Astrocyte of the cerebellum (primary cell): ENCODE results near the gene SULT2B1.

Source experiments
- DNase-seq: peaks from one replicate; pipeline ENCODE4 v3.0.0-alpha.2; 2011; ENCODE audit warnings: low read depth
- H3K4me3 ChIP-seq: 2 replicates; pipeline ENCODE4 v1.5.1; 2011; ENCODE audit warnings: mild to moderate bottlenecking, low read depth, low read length, moderate library complexity
- in situ Hi-C: cut with HindIII; loops from 2 replicates; pipeline ENCODE4 v1.10.0; 2017; ENCODE audit warnings: low sequenced_read_pairs
- TF ChIP-seq, protein P1 (sequence below): IDR thresholded peaks from 2 replicates; pipeline ENCODE4 v1.5.1; 2012; ENCODE audit warnings: low read length, low read depth, moderate library complexity, mild to moderate bottlenecking; ENCODE audit errors: missing control alignments

Gene SULT2B1

DNA sequence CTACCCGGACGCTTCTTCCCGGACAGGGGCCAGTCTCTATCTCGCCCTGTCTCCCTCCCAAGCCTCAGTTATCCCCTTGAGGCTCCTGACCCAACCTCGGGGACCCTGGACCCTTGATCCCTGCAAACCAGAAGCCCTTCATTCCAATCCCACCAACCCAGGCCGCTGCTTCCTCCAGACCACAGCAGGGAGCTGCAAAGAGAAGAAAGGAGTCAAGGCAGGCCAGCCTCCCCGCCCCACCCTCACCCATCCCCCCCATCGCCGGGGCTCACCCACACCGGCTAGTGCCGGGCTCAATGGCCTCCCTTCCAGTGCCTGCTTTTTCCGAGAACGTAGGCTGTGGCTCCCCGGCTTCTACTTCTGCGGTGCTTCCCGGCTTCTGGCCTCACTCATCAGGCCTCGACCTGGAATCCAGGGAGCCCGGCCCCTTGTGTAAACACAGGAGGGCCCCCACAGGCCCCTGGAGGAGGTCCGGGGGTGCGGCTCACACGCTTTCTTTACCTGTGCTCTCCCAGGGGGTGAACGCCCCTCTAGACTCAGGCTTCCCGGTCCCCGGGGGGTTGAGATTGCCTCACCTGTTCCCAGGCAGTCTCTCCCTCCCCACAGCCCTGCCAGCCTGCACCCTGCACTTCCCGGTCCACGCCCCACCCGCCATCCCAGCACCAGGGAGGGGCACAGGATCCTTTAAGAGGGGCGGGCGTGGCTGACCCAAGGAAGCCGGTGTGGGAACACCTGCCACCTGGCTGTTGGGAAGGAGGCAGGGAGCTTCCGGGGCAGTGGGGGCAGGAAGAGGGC is 62.7 kb downstream of the SULT2B1 start, which contains the start of gene FAM83E:
TSS of gene FAM83E (minus strand) at position 641 of the 795 bp plus-strand sequence. CDS start 1,704 bp downstream, outside the sequence.
- TF ChIP-seq, protein P1, sequence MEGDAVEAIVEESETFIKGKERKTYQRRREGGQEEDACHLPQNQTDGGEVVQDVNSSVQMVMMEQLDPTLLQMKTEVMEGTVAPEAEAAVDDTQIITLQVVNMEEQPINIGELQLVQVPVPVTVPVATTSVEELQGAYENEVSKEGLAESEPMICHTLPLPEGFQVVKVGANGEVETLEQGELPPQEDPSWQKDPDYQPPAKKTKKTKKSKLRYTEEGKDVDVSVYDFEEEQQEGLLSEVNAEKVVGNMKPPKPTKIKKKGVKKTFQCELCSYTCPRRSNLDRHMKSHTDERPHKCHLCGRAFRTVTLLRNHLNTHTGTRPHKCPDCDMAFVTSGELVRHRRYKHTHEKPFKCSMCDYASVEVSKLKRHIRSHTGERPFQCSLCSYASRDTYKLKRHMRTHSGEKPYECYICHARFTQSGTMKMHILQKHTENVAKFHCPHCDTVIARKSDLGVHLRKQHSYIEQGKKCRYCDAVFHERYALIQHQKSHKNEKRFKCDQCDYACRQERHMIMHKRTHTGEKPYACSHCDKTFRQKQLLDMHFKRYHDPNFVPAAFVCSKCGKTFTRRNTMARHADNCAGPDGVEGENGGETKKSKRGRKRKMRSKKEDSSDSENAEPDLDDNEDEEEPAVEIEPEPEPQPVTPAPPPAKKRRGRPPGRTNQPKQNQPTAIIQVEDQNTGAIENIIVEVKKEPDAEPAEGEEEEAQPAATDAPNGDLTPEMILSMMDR, result no peak
- no peak for DNase-seq
- H3K4me3 ChIP-seq, result no peak within 1 kb of the TSS
- in situ Hi-C loops, result no loop called here

DNA sequence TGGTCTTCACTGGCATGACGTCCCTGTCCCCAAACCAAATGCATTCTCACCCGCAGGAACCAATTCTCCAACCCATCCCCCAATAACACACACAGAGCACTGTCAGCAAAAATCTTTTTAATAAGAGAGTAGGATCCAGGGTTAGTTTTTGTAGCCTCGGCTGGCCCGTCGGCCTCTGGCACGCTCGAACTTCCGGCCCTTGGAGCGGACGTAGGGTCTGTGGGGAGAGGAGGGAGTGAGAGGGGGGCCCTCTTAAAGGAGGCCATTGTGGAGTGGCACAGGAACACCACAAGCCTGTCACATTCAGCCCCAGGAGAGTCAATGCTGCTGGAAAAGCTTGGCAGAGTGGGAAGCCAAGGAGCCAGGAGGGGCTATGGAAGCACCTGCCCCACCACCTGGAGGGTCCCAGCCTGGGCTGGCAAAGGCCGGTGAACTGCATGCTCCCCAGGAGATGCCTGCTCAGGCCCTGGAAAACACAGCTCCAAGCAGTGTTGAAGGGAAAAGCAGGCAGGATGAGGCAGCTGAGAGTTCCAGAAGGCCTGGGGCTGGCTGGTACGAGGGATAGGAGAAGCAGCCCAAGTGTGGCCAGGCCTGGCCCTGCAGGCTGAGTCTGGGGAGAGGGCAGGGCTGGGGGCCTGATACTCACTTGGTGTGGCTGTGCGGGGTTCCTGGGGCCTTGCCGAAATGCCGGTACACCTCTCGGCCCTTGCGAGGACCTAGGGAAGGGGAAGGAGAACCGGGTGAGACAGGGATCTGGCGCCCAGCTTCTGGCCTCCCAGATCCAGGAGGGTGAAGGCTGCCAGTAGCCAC is 63.5 kb downstream of the SULT2B1 start:
- TF ChIP-seq, protein P1, result no peak
- in situ Hi-C loops, result no loop called here

DNA sequence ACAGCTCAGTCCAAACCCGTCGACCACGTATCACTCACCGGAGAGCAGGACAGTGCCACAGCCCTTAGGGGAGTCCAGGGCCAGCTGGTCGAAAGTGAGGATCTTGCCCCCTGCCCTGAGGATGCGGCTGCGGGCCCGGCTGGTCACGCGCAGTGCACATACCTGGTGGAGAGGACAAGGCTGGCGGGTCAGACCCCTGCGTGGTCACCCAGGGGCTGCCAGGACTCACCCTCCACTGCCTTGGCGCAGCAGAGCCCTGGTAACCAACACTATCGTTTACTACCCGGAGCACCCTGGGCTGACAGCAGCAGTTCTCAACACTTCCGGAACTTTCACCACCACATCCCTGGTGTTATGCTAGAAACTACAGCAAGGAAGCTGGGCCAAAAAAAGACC is 64.1 kb downstream of the SULT2B1 start:
- in situ Hi-C loops, result no loop called here
- H3K4me3 ChIP-seq, result no peak overlapping the region
- no peak for DNase-seq
- TF ChIP-seq, protein P1, result no peak

More for the DNA sequence above, 63.5 kb downstream of the SULT2B1 start:
- H3K4me3 ChIP-seq, result no peak overlapping the region
- no peak for DNase-seq

DNA sequence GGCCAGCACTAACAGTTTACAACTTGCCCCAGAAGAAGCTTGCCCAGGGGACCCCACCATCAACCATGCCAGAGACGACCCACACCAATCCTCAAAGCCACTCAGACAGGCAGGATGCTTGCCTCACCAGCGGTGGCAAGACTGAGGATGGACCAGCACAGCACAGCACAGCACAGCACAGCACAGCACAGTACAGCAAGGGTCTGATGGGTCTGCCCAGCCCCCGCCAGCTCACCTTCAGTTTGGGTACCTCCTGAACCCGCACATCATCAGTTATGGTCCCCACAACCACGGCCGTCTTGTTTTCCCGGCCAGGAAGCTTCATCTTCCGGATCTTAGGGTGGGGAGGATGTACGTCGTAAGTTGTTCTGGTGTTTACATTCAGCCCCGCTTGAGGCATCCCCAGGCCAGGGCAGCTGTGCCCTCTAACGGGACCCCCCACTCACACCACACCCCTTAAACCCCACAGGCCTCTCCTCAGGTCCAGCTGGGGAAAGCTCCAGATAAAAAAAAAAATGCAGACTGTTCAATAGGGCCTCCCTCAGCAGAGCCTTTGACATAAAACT is 64.6 kb downstream of the SULT2B1 start:
- TF ChIP-seq, protein P1, result no peak
- no peak for DNase-seq
- H3K4me3 ChIP-seq, result peak overlapping the region; percentile 90
- in situ Hi-C loops, result no loop called here

DNA sequence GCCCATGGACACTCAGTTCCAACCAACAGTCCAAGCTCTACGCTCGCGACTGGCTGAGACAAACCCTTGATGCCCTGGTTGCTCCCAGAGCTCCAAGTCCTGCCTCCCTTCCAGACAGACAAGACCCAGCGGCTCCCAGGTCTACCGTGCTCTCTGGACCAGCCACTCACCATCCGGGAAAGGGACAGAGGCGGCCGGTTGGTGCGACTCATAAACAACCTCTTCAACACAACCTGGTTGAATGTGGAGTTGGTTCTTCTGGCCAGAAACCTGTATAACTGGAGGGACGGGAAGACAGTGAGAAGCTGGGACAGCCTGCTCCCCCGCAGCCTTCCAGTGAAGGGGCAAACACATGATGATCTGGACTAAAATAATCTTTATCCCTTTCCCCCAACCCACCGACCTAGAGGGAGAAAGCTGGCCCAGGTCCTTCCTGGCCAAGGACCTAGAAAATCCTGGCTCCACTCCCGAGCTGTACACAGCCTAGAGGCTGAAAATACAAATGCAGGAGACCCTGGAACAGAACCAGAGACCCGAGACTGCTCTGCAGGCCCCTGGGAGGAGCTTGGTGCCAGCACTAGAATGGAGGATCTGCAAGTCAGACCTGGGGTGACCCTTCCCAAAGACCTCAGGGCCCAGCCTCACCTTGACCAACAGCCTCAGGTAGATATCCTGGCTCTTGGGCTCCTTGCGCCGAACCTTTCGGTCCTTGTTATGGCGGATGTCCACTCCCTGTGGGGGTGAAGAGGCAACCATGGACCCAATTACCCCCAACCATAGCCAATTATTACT is 65.4 kb downstream of the SULT2B1 start:
- DNase-seq, result peak; percentile 45
- peak overlapping the region; percentile 90 for H3K4me3 ChIP-seq
- in situ Hi-C loops, result no loop called here
- TF ChIP-seq, protein P1, result peak; percentile 12
